Glutamatergic neuron (in vitro differentiated cells): ENCODE measurements around the gene ZNF280B. TPM values are rescaled to one million over a fixed set of nuclear protein-coding genes. Genes with fewer than 3 reads are reported as not detected.

Experiments
- DNase-seq: peaks from one replicate; pipeline ENCODE4 v3.0.0; 2022
- H3K27ac Mint-ChIP-seq: one replicate; pipeline ENCODE4 v1.8.0; 2020; ENCODE audit warnings: mild to moderate bottlenecking, mixed read lengths, inconsistent platforms; ENCODE audit not compliant: unreplicated experiment
- H3K27me3 Mint-ChIP-seq: one replicate; pipeline ENCODE4 v1.8.0; 2020; ENCODE audit warnings: mild to moderate bottlenecking, moderate library complexity, mixed read lengths, inconsistent platforms; ENCODE audit not compliant: unreplicated experiment
- H3K36me3 Mint-ChIP-seq: one replicate; pipeline ENCODE4 v1.8.0; 2020; ENCODE audit warnings: mild to moderate bottlenecking, mixed read lengths, inconsistent platforms; ENCODE audit not compliant: unreplicated experiment
- H3K4me1 Mint-ChIP-seq: one replicate; pipeline ENCODE4 v1.8.0; 2020; ENCODE audit warnings: mild to moderate bottlenecking, low read depth, mixed read lengths, inconsistent platforms; ENCODE audit not compliant: unreplicated experiment
- H3K4me3 Mint-ChIP-seq: one replicate; pipeline ENCODE4 v1.8.0; 2020; ENCODE audit warnings: mild to moderate bottlenecking, mixed read lengths, inconsistent platforms; ENCODE audit not compliant: unreplicated experiment
- H3K9me3 Mint-ChIP-seq: one replicate; pipeline ENCODE4 v1.8.0; 2020; ENCODE audit warnings: mild to moderate bottlenecking, moderate library complexity, mixed read lengths, inconsistent platforms; ENCODE audit not compliant: unreplicated experiment
- CTCF ChIP-seq: fragments of 200-600 bp; sonication (generic); IDR thresholded peaks from one replicate; pipeline ENCODE4 v1.5.0; 2021; ENCODE audit not compliant: partially characterized antibody, unreplicated experiment
- long read RNA-seq: library from polyadenylated mRNA; unstranded; transcript quantifications from one replicate; pipeline ENCODE4 v2.0.0, GENCODE V29; 2020; ENCODE audit not compliant: unreplicated experiment
- total RNA-seq: library from RNA; stranded (reverse); fragmentation: NEBNext Ultra II Directional; extraction: Animal tissue kit (Norgen Biotek cat#: 25700); gene quantifications from one replicate; pipeline ENCODE4 v1.2.1, GENCODE V29; 2021; ENCODE audit not compliant: unreplicated experiment

ZNF280B gene
- total RNA-seq: 1.8 TPM
- long read RNA-seq, partial matches to known transcripts: 0 of 1 reads
- long read RNA-seq, other reads (novel, unspliced or antisense): 1 of 1 reads

GRCh38 chr22:22508274-22509176, at the start of gene ZNF280B:
TSS of gene ZNF280B (minus strand) at chr22:22508742. CDS start at chr22:22489398, 19,344 bp downstream.
- peak; percentile 80 for TF ChIP-seq CTCF
- H3K27me3 Mint-ChIP-seq: no peaks in the 10 kb centered on the region
- peaks cover 6% of the 10 kb centered on the region for H3K4me1 Mint-ChIP-seq
- DNase-seq: peak; percentile 89
- no peak within 1 kb of the TSS for H3K27ac Mint-ChIP-seq
- H3K9me3 Mint-ChIP-seq: no peaks in the 10 kb centered on the region
- H3K4me3 Mint-ChIP-seq: peak within 1 kb of the TSS; percentile 89
- H3K36me3 Mint-ChIP-seq: peaks cover 30% of the 10 kb centered on the region

- H3K36me3 Mint-ChIP-seq: peaks cover 5% of the 10 kb centered on the region
- H3K4me3 Mint-ChIP-seq: no peak overlapping the region
- peaks cover 5% of the 10 kb centered on the region for H3K4me1 Mint-ChIP-seq
- H3K27me3 Mint-ChIP-seq: peaks cover 7% of the 10 kb centered on the region
- no peak for DNase-seq
- H3K27ac Mint-ChIP-seq: no peak overlapping the region
- no peak for TF ChIP-seq CTCF
- H3K9me3 Mint-ChIP-seq: no peaks in the 10 kb centered on the region
Measured at GRCh38 chr22:22556995-22557925, 48.7 kb upstream of the ZNF280B start.

GRCh38 chr22:22556578-22556977, 48.0 kb upstream of the ZNF280B start:
- Mint-ChIP-seq H3K36me3 (peaks cover 5% of the 10 kb centered on the region), H3K27me3 (peaks cover 7% of the 10 kb centered on the region), H3K27ac (no peak overlapping the region), H3K4me3 (no peak overlapping the region), H3K4me1 (peaks cover 5% of the 10 kb centered on the region), H3K9me3 (no peaks in the 10 kb centered on the region)
- no peak for TF ChIP-seq CTCF
- no peak for DNase-seq

GRCh38 chr22:22555596-22555995, 47.1 kb upstream of the ZNF280B start:
- Mint-ChIP-seq H3K36me3 (peaks cover 5% of the 10 kb centered on the region), H3K27ac (no peak overlapping the region), H3K27me3 (peaks cover 7% of the 10 kb centered on the region), H3K4me3 (no peak overlapping the region), H3K9me3 (no peaks in the 10 kb centered on the region), H3K4me1 (peaks cover 5% of the 10 kb centered on the region)
- TF ChIP-seq CTCF: no peak
- DNase-seq: no peak
